Fibroblast of peridontal ligament (primary cell): ENCODE data around the gene VIPR1.

Experiments used
- DNase-seq: peaks from one replicate; pipeline ENCODE4 v3.0.0-alpha.2; 2010; ENCODE audit errors: extremely low read depth

Gene VIPR1

GRCh38 chr3:42510325-42510724, 7.9 kb downstream of the VIPR1 start:
- DNase-seq, result no peak

- DNase-seq, result no peak
These were observed 8.8 kb downstream of the VIPR1 start for GRCh38 chr3:42511201-42511600.

GRCh38 chr3:42511736-42512135, 9.3 kb downstream of the VIPR1 start:
- no peak for DNase-seq

- DNase-seq, result no peak
These were observed 10.7 kb downstream of the VIPR1 start for GRCh38 chr3:42513121-42513520.

GRCh38 chr3:42513521-42513920, 11.1 kb downstream of the VIPR1 start:
- DNase-seq, result no peak

- DNase-seq, result no peak
These were observed 12.4 kb downstream of the VIPR1 start for GRCh38 chr3:42514876-42515275.

GRCh38 chr3:42515391-42515916, 13.0 kb downstream of the VIPR1 start:
- DNase-seq, result no peak

- DNase-seq, result no peak
These were observed 13.5 kb downstream of the VIPR1 start for GRCh38 chr3:42515976-42516375.

GRCh38 chr3:42516443-42516842, 14.0 kb downstream of the VIPR1 start:
- no peak for DNase-seq

- no peak for DNase-seq
These were observed 14.7 kb downstream of the VIPR1 start for GRCh38 chr3:42517117-42517516.

- no peak for DNase-seq
These were observed 16.5 kb downstream of the VIPR1 start for GRCh38 chr3:42518800-42519567.

- DNase-seq, result no peak
These were observed 17.1 kb downstream of the VIPR1 start for GRCh38 chr3:42519568-42519962.

GRCh38 chr3:42520336-42520735, 17.9 kb downstream of the VIPR1 start:
- no peak for DNase-seq

- no peak for DNase-seq
These were observed 18.5 kb downstream of the VIPR1 start for GRCh38 chr3:42520906-42521305.

GRCh38 chr3:42524751-42525150, 22.3 kb downstream of the VIPR1 start:
- no peak for DNase-seq

GRCh38 chr3:42525212-42525611, 22.8 kb downstream of the VIPR1 start:
- no peak for DNase-seq

GRCh38 chr3:42525736-42526345, 23.4 kb downstream of the VIPR1 start:
- DNase-seq, result no peak

- DNase-seq, result no peak
These were observed 24.3 kb downstream of the VIPR1 start for GRCh38 chr3:42526616-42527367.

GRCh38 chr3:42527368-42527917, 25.0 kb downstream of the VIPR1 start:
- DNase-seq, result no peak

GRCh38 chr3:42529468-42529867, 27.0 kb downstream of the VIPR1 start:
- DNase-seq, result no peak

GRCh38 chr3:42530073-42530472, 27.6 kb downstream of the VIPR1 start:
- no peak for DNase-seq

GRCh38 chr3:42531470-42531869, 29.0 kb downstream of the VIPR1 start:
- no peak for DNase-seq
